GM19025 (cell line): ENCODE measurements around the gene CLDN24.
"Not testable (repeated sequence)": the region's sequence is repeated elsewhere in the genome, so short reads cannot be mapped to it uniquely, and the experiment has no call there.

Experiments
- ATAC-seq: cut with Tn5 transposase; IDR thresholded peaks from one replicate; pipeline ENCODE4 v1.9.1; 2021; ENCODE audit warnings: mild to moderate bottlenecking, low read depth, moderate library complexity; ENCODE audit not compliant: unreplicated experiment

The CLDN24 gene

GRCh38 chr4:183324056-183324455 is 1.8 kb upstream of the CLDN24 start:
- not testable (repeated sequence) for ATAC-seq

- no peak for ATAC-seq
Measured at GRCh38 chr4:183323295-183323694, 1.1 kb upstream of the CLDN24 start.

- no peak for ATAC-seq
Measured at GRCh38 chr4:183321516-183321915, 710 bp downstream of the CLDN24 start.

DNA sequence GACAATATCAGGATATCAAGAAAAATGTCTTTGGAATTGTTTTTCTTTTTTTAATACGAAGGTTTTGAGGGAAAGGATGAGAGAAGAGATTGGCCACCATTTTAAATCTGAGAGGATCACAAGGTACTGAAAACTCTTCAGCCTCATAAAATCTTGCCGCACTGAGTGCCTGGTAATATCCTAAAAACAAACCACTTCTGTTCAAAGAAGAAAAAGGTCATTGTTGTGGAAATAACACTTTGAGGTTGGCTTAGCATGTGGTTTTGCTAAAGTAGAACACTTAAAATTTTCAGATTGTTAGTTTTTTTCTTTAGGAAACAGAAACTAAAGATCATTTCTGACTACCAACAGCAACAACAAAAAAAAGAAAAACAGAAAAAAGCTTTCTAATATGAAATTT is 1.1 kb downstream of the CLDN24 start:
- no peak for ATAC-seq

DNA sequence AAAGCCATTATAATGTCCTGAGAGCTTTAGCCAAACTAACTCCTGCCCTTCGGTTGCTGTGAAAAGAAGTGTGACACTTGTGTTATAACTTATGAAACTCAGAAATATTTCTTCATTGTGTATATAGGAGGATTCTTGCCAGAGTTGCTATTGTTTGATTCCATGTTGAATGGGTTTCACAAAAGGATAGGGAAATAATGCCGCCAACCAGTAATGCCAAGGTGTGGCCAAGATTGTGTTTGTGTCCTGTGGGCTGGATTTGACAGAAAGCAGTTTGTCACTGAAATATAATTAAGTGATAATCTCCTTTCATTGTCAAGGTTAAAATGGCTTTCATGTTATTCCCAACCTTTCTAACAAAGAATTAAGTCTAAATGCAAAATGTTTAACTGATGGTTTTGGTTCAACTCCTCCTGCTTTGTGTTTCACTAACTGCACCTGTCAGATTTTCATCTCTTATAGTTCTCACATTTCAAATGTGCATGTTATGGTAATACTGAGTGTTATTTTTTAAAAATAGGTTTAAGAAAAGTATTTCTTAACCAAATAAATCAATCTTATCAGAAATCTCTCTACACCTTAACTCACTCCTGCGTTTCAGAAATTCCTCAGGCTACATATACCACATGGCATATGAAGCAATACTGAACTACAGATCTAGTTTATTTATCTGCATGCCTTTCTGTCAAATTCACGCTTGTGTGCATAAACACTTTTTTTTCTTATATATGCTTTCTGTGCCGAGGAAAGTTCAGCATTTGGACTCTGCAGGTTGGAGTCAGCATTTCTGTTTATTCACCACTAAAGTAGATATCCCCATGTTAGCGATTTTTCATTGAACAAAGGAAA is 1.8 kb downstream of the CLDN24 start, which contains the start of gene CLDN22:
CLDN22 (minus strand) TSS at position 66 of the 849 bp plus-strand sequence; CDS start at position 8, 58 bp downstream.
- ATAC-seq = no peak

GRCh38 chr4:183318656-183319055 is 3.6 kb downstream of the CLDN24 start:
- ATAC-seq = no peak

- no peak for ATAC-seq
Measured at GRCh38 chr4:183314806-183315205, 7.4 kb downstream of the CLDN24 start.

GRCh38 chr4:183314336-183314735 is 7.9 kb downstream of the CLDN24 start:
- ATAC-seq = no peak

DNA sequence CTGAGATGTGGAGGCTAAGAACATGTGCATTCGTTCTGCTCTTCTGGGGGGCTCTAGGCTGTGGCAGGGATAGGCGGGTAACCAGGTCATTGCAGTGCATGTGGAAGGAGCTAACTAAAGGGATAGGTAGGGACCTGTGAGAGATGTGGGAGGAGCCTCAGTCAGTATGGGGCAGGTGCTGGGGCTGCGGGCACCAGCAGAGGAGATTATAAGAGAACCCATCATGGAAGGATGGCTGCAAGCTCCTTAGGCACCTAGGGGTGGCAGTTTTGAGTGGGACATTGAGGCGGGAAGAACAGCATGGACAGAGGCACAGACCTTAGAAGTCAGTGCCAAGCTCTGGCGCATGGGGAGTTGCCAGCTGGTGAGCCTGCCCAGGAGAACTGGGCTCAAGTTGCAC is 9.4 kb downstream of the CLDN24 start:
- no peak for ATAC-seq

DNA sequence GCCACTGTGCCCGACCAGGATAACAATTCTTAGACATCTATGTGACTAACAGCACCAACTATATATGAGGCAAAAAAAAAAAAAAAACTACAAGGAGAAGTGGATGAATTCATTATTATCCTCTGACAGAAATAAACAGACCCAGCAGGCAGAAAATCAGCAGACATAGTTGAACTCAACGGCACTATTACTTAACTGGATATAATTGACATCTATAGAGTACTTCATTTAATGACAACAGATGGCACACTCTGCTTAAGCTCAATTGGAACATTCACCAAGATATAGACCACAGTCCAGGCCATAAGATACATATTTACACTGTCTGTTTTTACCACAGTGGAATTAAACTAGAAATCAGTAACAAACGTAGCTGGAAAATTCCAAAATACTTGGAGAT is 15.4 kb downstream of the CLDN24 start:
- ATAC-seq = no peak

GRCh38 chr4:183304538-183304937 is 17.7 kb downstream of the CLDN24 start:
- peak; percentile 11 for ATAC-seq

DNA sequence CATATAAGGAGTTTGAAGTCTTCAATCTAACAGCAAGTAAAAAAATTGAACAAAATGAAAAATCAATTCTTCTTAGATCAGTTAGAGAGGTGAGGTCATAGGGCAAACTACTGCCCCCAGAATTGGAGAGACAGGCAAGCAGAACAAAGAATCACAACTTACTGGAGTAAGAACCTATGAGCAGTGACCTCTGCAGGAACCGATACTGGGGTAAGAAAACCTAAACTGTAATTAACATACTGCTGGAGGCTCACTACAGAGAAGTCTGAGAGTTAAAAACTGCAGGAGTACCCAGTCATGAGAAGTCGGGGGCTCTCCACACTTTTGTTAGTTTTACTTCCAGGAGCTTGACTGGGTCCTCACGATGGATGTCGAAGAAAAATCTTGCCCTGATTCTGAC is 18.2 kb downstream of the CLDN24 start:
- ATAC-seq = peak; percentile 71

DNA sequence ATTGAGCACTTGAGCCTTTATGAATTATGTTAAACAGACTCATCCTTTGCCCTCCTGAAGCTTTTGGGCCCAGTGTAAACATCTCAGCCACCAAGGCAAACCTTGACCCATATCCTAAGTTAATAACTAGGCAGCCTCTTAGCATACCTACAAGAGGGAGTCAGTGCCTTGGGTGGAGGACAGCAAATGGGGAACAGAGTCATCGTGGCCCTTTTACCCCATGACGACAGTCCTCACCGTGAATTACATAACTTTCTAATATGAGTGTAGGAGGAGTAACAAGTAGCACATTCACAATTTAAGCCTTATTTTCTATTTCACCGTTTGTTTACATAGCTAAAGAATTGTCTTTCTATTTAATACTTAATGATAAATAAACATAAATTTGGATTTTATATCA is 18.9 kb downstream of the CLDN24 start:
- no peak for ATAC-seq

DNA sequence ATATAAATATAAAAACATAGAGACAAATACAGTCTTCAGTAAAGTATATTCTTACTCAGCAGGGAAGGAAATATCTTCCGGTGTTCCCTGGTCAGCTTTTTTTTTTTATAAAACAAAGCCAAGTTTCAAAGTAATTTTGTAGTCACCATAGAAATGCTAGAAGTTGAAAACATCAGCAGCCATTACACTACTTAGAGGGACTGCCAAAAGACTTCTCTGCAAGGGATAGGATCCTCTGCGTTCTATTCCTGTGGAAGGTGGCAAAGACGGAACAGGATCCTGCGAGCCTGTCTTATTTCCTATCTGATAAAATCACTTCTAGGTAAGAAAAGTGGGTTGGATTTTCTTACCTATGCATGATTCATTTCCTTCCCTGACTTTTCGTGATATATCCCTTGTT is 21.6 kb downstream of the CLDN24 start:
- no peak for ATAC-seq

- ATAC-seq = no peak
Measured at GRCh38 chr4:183300070-183300469, 22.2 kb downstream of the CLDN24 start.

GRCh38 chr4:183299464-183299863 is 22.8 kb downstream of the CLDN24 start:
- no peak for ATAC-seq

DNA sequence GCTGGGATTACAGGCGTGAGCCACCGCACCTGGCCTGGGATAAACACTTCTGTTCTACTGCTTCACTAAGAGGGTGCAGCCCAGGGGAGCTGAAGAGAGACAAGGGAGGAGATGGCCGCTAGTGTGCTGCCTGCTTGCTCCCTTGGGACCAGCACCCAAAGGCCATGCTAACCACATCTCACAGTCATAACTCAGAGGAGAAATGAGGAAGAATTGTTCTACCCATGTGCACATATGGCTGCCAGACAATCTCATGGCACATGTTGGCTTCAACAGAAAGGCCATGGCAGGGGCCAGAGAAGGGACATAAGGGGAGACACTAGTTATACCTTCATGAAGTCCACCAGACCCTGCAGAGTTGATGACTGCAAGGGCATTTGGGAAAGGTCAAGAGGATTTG is 24.6 kb downstream of the CLDN24 start:
- peak; percentile 89 for ATAC-seq

GRCh38 chr4:183295711-183296110 is 26.5 kb downstream of the CLDN24 start:
- no peak for ATAC-seq

DNA sequence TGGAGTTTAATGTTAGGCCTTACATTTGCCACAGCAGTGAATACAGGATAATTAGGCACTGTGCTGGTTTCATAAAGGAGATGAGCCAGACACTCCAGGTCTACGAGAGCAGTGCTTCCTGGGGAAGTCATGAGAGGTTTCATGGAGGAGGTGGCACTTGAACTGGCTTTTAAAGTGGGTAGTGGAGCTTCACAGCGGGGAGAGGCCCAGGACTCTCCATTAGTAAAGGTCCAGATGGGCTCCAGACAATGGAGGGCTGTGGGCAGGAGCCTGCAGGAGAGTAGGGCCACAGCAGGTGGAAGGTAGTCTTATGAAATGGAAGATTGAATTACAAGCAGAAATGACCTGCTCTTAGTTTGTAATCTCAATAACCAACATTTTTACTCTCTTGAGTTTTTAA is 31.2 kb downstream of the CLDN24 start:
- no peak for ATAC-seq

DNA sequence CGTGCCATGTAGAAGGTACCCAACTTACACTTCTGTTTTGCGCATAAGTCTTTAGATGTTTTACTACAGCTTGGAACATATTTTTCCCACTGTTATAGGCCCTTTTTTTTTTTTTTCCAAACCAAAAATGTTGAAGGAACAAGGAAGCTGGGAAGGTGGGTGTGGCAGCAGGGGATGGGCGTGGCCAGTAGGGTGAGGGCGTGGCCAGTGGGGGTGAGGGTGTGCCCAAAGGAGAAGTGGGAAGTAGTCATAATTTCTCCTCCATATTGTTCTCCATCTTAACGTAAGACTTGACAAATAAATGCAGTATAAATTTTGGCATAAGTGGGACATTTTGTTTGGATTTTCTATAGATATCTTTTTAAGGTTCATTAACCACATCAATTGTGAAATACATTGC is 32.5 kb downstream of the CLDN24 start:
- ATAC-seq = no peak

GRCh38 chr4:183288955-183289354 is 33.3 kb downstream of the CLDN24 start:
- ATAC-seq = no peak

DNA sequence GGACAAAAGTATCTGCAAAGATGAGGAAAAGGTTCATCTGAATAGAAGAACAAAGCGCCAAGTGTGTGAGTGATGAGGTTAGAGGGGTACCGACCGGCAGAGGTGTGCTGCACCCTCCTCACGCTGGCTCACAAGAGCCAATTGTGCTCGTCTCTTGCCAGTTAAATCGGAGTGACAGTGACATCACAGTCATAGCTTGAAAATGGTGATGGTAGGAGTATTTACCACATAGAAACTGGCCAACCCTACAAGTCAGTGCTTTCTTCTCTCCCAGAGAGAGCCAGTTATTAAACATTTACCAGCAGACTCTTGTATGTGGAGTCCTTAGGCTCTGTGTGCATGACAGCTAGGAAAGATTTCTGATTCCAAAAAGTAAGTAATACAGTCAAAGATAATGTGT is 34.5 kb downstream of the CLDN24 start:
- ATAC-seq = peak; percentile 83
